GM12875 (cell line): ENCODE data around the gene GRIK3.

Experiments
- H3K4me3 ChIP-seq: one replicate; pipeline ENCODE4 v1.5.1; 2011; ENCODE audit warnings: low read depth, low read length, control low read depth
- TF ChIP-seq, protein P1 (sequence below): IDR thresholded peaks from 2 replicates; pipeline ENCODE4 v1.5.1; 2011; ENCODE audit warnings: low read depth, mild to moderate bottlenecking, control low read depth, inconsistent platforms, low read length, moderate library complexity, borderline replicate concordance; ENCODE audit not compliant: insufficient read depth

GRIK3 gene

DNA sequence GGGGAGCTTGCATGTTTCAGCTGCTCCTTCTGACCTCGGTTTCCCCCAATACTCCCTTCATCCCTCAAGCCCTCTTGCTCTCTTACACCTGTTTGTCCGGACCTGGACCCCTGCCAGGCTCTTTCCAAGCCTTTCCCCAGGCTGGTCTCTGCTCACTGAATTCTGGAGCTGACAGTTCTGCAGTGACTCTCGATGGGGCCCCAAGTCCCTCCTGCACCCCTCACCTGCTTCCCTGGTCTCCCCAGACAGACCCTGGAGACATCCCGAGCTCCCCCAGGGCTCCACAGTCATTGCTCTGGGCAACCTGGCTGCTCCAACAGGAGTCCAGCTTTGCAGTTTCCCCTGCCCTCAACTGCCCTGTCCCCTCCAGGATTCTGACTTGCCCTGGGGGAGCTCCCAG lies 198.6 kb downstream of the GRIK3 start:
- no peak overlapping the region for H3K4me3 ChIP-seq
- TF ChIP-seq, protein P1, sequence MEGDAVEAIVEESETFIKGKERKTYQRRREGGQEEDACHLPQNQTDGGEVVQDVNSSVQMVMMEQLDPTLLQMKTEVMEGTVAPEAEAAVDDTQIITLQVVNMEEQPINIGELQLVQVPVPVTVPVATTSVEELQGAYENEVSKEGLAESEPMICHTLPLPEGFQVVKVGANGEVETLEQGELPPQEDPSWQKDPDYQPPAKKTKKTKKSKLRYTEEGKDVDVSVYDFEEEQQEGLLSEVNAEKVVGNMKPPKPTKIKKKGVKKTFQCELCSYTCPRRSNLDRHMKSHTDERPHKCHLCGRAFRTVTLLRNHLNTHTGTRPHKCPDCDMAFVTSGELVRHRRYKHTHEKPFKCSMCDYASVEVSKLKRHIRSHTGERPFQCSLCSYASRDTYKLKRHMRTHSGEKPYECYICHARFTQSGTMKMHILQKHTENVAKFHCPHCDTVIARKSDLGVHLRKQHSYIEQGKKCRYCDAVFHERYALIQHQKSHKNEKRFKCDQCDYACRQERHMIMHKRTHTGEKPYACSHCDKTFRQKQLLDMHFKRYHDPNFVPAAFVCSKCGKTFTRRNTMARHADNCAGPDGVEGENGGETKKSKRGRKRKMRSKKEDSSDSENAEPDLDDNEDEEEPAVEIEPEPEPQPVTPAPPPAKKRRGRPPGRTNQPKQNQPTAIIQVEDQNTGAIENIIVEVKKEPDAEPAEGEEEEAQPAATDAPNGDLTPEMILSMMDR = no peak

DNA sequence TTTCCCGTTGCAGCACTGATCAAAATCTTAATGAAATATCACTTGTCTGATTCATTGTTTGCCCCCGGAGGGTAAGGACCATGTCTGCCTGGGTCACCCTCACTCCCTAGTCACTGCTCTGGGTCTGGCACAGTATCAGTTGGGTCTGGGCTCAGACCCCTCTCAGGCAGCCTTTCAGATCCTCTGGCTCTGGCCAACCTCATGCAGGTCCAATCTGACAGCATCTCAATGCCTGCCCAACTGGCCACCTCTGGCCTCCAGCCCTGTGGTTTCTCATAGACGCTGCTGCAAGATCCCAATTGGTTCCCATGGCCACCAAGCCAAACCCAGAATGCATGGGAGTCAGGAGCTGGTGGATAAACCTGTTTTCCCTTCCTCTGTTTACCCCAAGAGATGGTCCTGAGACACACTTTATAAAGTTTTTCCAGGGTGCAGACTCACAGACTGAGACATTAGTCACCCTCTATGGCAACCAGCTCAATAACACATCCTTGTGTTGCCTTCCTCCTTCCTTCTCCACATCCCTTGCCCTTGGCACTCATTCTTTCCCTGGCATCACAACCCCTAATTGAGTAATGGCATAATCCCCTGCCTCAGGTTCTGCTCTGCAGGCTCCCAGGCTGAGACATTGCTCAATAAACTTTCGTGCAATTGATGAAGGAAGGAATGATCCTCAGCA lies 199.2 kb downstream of the GRIK3 start:
- TF ChIP-seq, protein P1 = no peak
- no peak overlapping the region for H3K4me3 ChIP-seq

DNA sequence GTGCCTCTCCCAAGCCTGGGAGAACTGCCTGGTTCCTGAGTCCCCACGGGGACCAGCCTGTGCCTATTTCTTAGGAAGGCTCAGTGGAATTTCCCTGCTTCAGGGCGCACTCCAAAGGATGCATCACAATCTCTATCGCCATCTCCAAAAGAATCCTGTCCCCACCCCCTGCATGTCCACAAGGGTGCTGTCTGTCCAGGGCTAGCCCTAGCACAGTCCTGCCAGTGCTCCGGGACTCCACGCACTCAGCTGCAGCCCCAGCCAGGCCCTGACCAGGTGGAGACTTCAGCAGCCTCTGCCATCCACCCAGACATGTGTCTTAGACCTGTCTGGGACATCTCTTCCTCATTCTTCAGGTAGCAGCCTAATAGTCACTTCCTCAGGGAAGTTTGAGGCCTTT lies 199.7 kb downstream of the GRIK3 start:
- TF ChIP-seq, protein P1 = no peak
- no peak overlapping the region for H3K4me3 ChIP-seq

DNA sequence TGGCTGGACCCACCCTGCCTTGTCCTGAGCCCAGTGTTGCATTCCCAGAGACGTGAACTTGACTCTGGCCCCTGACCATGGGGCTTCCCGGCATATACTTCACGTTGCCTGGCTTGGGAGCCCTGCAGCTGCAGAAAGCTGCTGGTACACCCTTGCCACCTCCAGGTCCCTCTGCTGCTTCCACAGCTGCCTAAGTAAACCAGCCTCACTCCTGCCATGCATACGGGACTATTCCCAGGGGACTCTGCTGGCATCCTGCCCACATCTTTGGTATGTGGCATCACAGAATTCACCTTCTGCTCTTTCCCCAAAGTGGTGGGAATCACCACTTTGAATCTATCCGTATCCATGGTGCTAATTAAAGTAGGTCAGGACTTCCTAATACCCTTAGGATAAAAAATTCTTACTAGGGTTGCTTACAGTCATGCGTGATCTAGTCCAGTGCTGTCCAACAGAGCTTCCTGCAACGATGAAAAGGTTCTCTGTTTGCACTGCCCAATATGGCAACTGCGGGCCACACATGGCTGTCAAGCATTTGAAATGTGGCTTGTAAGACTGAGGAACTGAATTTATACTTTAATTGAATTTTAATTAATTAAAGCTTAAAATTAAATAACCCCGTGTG lies 203.0 kb downstream of the GRIK3 start:
- H3K4me3 ChIP-seq = no peak overlapping the region
- TF ChIP-seq, protein P1 = no peak

DNA sequence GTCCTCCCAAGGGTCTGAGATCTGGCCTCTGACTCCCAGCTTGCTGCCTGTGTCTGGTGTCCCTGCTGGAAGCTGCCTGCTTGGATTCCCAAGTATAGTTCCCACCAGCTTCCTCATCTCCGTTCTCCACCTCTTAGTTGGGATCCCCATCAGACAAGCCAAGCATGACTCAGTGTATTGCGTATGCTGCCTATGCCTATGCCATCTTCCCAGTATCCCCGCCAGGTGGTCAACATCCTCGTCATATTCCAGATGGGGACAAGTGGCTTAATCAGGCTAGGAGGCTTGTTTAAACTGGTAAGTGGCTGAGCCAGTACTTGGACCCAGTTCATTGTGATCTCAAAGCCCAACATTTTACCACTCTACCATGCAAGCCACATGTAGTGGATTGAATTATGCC lies 204.4 kb downstream of the GRIK3 start:
- H3K4me3 ChIP-seq = no peak overlapping the region
- TF ChIP-seq, protein P1 = no peak

DNA sequence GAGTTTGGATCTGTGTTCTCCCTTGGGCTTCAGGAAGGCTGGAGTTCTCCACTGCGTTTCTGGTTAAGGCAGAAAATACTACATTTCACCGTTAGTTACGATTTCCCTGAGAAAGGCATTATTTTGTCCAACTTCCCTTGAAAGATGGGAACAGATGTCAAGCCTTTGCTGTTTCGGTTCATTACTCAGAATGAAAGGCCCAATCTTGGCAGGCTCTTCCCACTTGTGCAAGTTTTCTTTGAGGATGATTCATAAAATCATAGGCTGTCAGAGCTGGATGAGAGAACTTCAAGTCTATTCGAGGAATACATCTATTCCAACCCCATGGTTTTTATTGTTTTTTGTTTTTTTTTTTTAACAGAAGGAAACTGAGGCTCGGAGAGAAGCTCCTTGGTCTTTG lies 205.2 kb downstream of the GRIK3 start:
- H3K4me3 ChIP-seq = no peak overlapping the region
- TF ChIP-seq, protein P1 = no peak

DNA sequence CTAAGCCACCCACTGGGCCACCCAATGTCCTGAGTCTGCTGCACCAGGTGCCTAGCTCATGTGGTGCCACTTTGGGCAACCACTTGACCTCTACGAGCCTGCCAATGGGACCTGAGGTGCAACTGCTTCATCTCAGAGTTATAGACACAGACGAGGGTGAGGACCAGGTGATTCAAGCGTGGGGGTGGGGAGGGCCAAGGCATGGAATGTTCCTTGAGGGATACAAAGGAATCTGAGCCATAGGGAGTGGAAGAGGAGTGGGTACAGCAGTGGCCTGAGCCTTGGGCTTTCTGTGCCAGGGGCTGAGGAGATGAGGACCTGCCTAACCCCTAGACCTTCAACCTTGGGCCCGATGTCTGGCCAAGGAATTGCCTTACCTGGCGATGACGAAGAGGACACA lies 209.1 kb downstream of the GRIK3 start:
- TF ChIP-seq, protein P1 = no peak
- H3K4me3 ChIP-seq = no peak overlapping the region
